Liver (tissue), 3 donors: ENCODE measurements around the gene OPTN.

Source experiments
- CTCF ChIP-seq: fragments of 150-350 bp; IDR thresholded peaks from 2 replicates; pipeline ENCODE4 v1.5.1; 2017; ENCODE audit warnings: improper control_type of control experiment, low read depth, low read length; ENCODE audit not compliant: missing input control
- EGR1 ChIP-seq, 2 donors: IDR thresholded peaks; 2 replicates each; pipeline ENCODE4 v1.6.1; 2016 to 2018; ENCODE audit warnings: antibody characterized with exemption in 2 of 2, low read depth in 2 of 2
- FOXA1 ChIP-seq: IDR thresholded peaks from 2 replicates; pipeline ENCODE4 v1.6.1; 2016; ENCODE audit warnings: antibody characterized with exemption
- REST ChIP-seq: IDR thresholded peaks from 2 replicates; pipeline ENCODE4 v1.6.1; 2016; ENCODE audit warnings: antibody characterized with exemption, mild to moderate bottlenecking
- YY1 ChIP-seq: IDR thresholded peaks from 2 replicates; pipeline ENCODE4 v1.6.1; 2016; ENCODE audit warnings: antibody characterized with exemption, mild to moderate bottlenecking
- donor health status: healthy.
- donor health status: healthy.

- TF ChIP-seq CTCF (peak; percentile 91), FOXA1 (no peak), YY1 (peak; percentile 98), REST (no peak), EGR1 (IDR thresholded peaks at IDR 0.05; ENCODE audit: low read depth in 2 of 2) (no peak)
Measured at GRCh38 chr10:13160934-13161856, 61.2 kb downstream of the OPTN start, which contains the start of gene MCM10.
